ENCODE results near the gene PTGES2. TPM values are rescaled to one million over a fixed set of nuclear protein-coding genes. Genes with fewer than 3 reads are reported as not detected.

PTGES2 gene
- total RNA-seq, 1 donor from 2014 or later: 60.4 TPM

DNA sequence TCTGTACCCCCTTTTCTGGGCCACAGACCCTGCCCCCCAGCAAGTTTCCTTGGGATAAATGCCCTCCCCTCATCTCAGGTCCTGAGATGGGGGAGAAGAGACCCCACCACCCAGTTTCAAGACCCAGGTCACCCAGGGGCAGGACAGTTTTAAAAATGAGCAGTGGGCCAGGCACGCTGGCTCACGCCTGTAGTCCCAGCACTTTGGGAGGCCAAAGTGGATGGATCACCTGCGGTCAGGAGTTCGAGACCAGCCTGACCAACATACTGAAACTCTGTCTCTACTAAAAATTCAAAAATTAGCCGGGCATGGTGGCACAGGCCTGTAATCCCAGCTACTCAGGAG is 6.1 kb downstream of the PTGES2 start:
- Mint-ChIP-seq H3K4me1 (ENCODE audit: low read depth) (peaks cover 9% of the 10 kb centered on the region), H3K36me3 (ENCODE audit: insufficient read depth) (peaks cover 4% of the 10 kb centered on the region), H3K4me3 (ENCODE audit: low read depth) (no peak overlapping the region), H3K9me3 (ENCODE audit: low read depth) (no peaks in the 10 kb centered on the region), H3K27me3 (peaks cover 3% of the 10 kb centered on the region), H3K27ac (no peak overlapping the region)
- TF ChIP-seq, protein P1, sequence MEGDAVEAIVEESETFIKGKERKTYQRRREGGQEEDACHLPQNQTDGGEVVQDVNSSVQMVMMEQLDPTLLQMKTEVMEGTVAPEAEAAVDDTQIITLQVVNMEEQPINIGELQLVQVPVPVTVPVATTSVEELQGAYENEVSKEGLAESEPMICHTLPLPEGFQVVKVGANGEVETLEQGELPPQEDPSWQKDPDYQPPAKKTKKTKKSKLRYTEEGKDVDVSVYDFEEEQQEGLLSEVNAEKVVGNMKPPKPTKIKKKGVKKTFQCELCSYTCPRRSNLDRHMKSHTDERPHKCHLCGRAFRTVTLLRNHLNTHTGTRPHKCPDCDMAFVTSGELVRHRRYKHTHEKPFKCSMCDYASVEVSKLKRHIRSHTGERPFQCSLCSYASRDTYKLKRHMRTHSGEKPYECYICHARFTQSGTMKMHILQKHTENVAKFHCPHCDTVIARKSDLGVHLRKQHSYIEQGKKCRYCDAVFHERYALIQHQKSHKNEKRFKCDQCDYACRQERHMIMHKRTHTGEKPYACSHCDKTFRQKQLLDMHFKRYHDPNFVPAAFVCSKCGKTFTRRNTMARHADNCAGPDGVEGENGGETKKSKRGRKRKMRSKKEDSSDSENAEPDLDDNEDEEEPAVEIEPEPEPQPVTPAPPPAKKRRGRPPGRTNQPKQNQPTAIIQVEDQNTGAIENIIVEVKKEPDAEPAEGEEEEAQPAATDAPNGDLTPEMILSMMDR (IDR thresholded peaks at IDR 0.05; ENCODE audit: unreplicated experiment): no peak
- no peak for DNase-seq (ENCODE audit: low spot score, unreplicated experiment)

DNA sequence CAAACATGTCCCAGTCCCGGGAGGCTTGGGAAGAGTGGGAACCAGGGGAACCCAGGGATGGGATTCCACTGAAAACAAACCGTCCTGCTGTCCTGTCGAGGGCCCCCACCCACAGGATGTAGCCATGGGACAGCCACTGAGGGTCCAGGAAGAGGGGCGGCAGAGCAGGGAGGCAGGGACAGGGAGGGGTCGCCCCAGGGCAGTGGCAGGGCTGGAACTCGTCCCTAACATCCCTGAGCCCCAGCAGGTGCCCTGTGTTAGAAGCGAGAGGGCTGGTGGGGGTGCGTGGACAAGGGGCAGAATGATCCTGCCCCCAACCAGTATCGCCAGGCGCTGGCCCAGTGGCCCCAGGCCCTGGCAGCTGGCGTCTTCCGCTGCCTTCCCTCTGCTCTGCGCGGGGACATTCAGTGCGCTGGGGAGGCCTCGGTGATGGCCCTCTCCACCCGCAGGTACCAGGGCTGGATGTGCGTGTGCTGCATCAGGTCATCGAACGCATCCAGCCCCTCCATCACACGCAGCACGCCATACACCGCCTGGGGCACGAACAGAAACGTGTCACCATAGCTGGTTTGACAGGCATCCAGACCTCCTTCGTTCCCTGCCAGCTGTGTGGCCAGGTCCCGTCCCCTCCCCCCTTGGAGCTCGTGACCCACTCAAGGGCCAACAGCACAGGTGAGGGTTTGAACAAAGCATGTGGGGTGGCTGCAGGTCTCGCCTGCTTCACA is 6.6 kb downstream of the PTGES2 start:
- TF ChIP-seq, protein P1 (IDR thresholded peaks at IDR 0.05; ENCODE audit: unreplicated experiment): no peak
- Mint-ChIP-seq H3K27me3 (peaks cover 3% of the 10 kb centered on the region), H3K4me3 (ENCODE audit: low read depth) (no peak overlapping the region), H3K27ac (no peak overlapping the region), H3K36me3 (ENCODE audit: insufficient read depth) (peaks cover 4% of the 10 kb centered on the region), H3K9me3 (ENCODE audit: low read depth) (no peaks in the 10 kb centered on the region), H3K4me1 (ENCODE audit: low read depth) (peaks cover 4% of the 10 kb centered on the region)
- DNase-seq (ENCODE audit: low spot score, unreplicated experiment): no peak

DNA sequence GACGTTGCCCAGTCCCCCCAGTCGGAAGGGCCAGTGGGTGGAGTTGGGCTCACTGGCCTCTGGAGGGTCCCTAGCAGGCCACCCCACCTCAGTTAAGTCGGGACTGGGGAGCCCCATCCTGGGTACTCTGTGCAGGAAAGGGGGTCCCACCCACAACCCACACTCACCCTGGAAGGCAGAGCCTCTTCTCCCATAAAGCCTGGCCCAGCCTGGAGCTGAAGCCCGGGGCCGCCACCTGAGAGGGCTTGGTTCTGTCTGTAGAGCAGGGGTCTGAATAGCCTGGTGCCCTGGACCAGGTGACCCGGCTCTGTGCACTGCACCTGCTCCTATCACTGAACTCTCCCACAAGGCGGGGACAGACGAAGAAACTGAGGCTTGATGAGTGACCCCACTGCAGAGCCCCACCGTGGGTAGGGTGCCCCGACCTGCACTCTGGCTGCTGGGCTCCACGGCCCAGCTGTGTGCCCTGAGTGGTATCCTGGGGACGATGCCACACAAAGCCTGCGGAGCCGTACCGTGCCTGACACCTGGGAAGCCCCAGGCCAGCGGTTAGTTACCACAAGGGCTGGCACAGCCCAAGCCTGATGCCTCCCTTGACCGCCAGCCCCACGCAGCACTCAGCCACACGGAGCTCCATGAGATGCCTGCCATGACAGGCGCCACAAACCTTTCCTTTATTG is 7.3 kb downstream of the PTGES2 start:
- Mint-ChIP-seq H3K27ac (no peak overlapping the region), H3K9me3 (ENCODE audit: low read depth) (no peaks in the 10 kb centered on the region), H3K36me3 (ENCODE audit: insufficient read depth) (peaks cover 4% of the 10 kb centered on the region), H3K4me3 (ENCODE audit: low read depth) (no peak overlapping the region), H3K4me1 (ENCODE audit: low read depth) (peaks cover 2% of the 10 kb centered on the region), H3K27me3 (peaks cover 3% of the 10 kb centered on the region)
- TF ChIP-seq, protein P1 (IDR thresholded peaks at IDR 0.05; ENCODE audit: unreplicated experiment): no peak
- no peak for DNase-seq (ENCODE audit: low spot score, unreplicated experiment)

DNA sequence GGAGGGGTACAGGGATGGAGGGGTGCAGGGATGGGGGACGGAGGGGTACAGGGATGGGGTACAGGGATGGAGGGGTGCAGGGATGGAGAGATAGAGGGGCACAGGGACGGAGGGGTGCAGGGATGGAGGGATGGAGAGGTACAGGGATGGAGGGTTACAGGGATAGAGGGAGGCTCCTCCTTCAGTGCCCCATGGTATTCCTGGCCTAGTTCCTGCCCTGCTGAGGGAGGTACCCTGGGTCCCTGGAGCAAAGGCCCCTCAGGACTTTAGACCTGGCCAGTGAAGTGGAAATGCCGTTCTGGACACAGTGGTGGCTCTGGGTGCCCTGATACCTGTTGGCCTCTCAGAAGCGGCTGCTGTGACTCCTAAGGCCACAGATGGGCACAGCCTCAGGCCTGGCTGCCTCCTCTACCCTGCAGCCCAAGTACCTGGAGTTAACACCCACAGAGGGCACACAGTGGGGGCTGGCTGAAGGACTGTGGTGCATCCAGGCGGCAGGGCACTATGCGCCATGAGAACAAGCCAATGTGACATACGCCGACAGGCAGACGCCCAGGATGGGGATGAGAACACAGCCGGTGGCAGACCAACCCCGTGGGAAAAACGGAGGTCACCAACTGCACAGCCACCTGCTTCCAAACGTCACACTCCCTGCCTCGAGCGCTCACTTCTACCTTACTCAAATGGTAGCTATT is 8.4 kb downstream of the PTGES2 start:
- TF ChIP-seq, protein P1 (IDR thresholded peaks at IDR 0.05; ENCODE audit: unreplicated experiment): no peak
- Mint-ChIP-seq H3K9me3 (ENCODE audit: low read depth) (no peaks in the 10 kb centered on the region), H3K27me3 (peaks cover 3% of the 10 kb centered on the region), H3K4me1 (ENCODE audit: low read depth) (peaks cover 2% of the 10 kb centered on the region), H3K27ac (no peak overlapping the region), H3K36me3 (ENCODE audit: insufficient read depth) (peaks cover 3% of the 10 kb centered on the region), H3K4me3 (ENCODE audit: low read depth) (no peak overlapping the region)
- DNase-seq (ENCODE audit: low spot score, unreplicated experiment): no peak

DNA sequence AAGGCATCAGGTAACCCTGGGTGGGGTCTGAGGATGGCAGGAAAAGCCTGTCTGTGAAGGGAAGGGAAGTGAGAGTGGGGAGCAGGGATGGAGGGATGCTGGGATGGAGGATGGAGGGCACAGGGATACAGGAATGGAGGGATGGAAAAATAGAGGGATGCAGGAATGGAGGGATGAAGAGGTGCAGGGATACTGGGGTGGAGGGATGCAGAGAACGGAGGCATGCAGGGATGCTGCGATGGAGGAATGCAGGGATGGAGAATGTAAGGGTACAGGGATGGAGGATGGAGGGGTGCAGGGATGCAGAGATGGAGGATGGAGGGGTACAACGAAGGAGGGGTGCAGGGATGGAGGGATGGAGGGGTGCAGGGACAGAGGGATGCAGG is 9.1 kb downstream of the PTGES2 start:
- H3K9me3 Mint-ChIP-seq (ENCODE audit: low read depth): no peaks in the 10 kb centered on the region

More for the DNA sequence above, 9.1 kb downstream of the PTGES2 start:
- H3K4me1 Mint-ChIP-seq (ENCODE audit: low read depth): peaks cover 2% of the 10 kb centered on the region
- no peak overlapping the region for H3K27ac Mint-ChIP-seq
- peaks cover under 1% of the 10 kb centered on the region for H3K36me3 Mint-ChIP-seq (ENCODE audit: insufficient read depth)
- H3K27me3 Mint-ChIP-seq: peaks cover 3% of the 10 kb centered on the region
- TF ChIP-seq, protein P1 (IDR thresholded peaks at IDR 0.05; ENCODE audit: unreplicated experiment): no peak
- no peak overlapping the region for H3K4me3 Mint-ChIP-seq (ENCODE audit: low read depth)
- no peak for DNase-seq (ENCODE audit: low spot score, unreplicated experiment)

Measured in progenitor cell of endocrine pancreas (in vitro differentiated cells).